Erythroblast (primary cell): ENCODE measurements around the gene ZNF625.

Experiments used
- GATA1 ChIP-seq: IDR thresholded peaks from 2 replicates; pipeline ENCODE4 v1.6.1; 2011; ENCODE audit warnings: low read depth, mild to moderate bottlenecking, control low read depth, low read length, moderate library complexity
- POLR2A ChIP-seq: IDR thresholded peaks from 2 replicates; pipeline ENCODE4 v1.6.1; 2011; ENCODE audit warnings: mild to moderate bottlenecking, low read length

GRCh38 chr19:12098040-12098439 is 58.5 kb downstream of the ZNF625 start:
- no peak for TF ChIP-seq POLR2A
- no peak for TF ChIP-seq GATA1
